ENCODE data around the gene PRR27.

Gene PRR27

DNA sequence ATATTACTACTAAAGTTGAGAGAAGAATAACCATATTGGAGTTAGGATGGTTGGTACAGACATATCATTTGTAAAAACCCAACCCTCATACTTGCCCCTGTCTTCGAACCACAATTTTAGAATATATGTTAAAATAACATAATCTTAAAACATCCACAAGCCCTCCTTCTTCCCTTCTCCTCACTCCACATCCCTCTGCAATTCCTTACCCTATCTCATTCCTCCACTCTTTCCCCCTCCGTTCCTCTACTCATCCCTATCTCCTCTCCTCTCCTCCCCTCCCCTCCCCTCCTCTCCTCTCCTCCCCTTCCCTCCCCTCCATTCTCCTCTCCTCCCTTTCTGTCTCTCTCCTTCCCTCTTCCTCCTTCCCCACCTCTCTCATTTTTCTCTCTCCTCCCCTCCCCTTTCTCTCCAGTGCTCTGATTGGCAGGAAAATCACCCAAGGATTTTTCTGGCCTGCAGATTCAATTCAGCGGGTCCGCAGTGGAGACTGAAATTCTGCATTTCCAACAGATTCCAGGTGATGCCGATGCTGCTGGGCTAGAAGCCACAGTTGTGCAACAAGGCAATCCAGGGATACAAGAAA lies 24.1 kb downstream of the PRR27 start:
- Histone ChIP-seq H3K4me1 (ENCODE audit: control insufficient read depth, insufficient read depth, low read length, poor library complexity, severe bottlenecking) (no peaks in the 10 kb centered on the region), H3K4me3 (ENCODE audit: extremely low read depth, insufficient read depth, low read length, poor library complexity, severe bottlenecking) (no peak overlapping the region), H3K27ac (ENCODE audit: low read depth, low read length, severe bottlenecking) (no peak overlapping the region), H3K9me3 (ENCODE audit: control insufficient read depth, low read length) (no peaks in the 10 kb centered on the region), H3K36me3 (ENCODE audit: control insufficient read depth, insufficient read depth, low read length) (no peaks in the 10 kb centered on the region)
- WGBS, 2 experiments (ENCODE audit: insufficient coverage in 2 of 2) = 54 to 70% methylated on average over 3 of the region's 5 CpGs

DNA sequence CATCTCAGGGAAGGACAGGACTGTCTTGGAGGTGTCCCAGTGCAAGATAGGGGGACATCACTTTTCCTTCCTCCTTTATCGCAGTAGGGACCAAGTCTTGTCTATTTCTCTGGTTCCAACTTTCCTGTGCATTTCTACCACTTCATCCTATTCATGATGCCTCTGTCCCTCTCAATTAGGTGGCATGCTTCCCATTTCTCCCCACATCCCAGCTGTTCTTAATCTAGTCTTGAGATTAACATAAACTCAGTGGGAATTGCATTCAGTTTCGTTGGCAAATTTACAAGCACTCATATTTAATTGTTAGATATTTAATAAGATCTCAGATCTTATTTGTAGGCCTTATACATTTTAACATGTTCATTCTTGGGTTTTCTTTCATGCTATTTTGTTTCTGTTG lies 25.8 kb downstream of the PRR27 start:
- WGBS, 2 experiments (ENCODE audit: insufficient coverage in 2 of 2) = 100% methylated on average over 1 of the region's 2 CpGs
- H3K4me3 ChIP-seq (ENCODE audit: extremely low read depth, insufficient read depth, low read length, poor library complexity, severe bottlenecking) = no peak overlapping the region
- no peaks in the 10 kb centered on the region for H3K4me1 ChIP-seq (ENCODE audit: control insufficient read depth, insufficient read depth, low read length, poor library complexity, severe bottlenecking)
- no peak overlapping the region for H3K27ac ChIP-seq (ENCODE audit: low read depth, low read length, severe bottlenecking)
- H3K9me3 ChIP-seq (ENCODE audit: control insufficient read depth, low read length) = no peaks in the 10 kb centered on the region
- H3K36me3 ChIP-seq (ENCODE audit: control insufficient read depth, insufficient read depth, low read length) = no peaks in the 10 kb centered on the region

DNA sequence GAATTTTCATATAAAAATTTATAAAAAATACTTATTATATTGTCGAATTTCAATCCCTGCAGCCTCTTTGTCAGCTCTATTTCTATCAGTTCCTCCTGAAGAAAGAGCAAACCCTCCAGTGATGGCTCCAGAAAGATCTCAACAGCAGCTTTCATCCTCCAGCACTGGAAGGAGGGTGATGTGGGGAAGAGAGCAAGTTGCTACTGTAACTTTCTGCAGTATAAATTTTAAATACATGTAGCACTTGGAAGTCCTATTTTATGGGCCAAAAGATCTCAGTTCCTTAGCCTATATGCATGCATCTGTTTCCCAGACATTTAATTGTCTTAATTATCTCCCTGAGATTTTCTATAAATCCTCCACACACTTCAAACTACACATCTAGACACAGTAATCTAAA lies 27.8 kb downstream of the PRR27 start:
- no CpG with 5 or more reads among the region's 1 CpG for WGBS, 2 experiments (ENCODE audit: insufficient coverage in 2 of 2)
- H3K36me3 ChIP-seq (ENCODE audit: control insufficient read depth, insufficient read depth, low read length) = no peaks in the 10 kb centered on the region
- H3K4me3 ChIP-seq (ENCODE audit: extremely low read depth, insufficient read depth, low read length, poor library complexity, severe bottlenecking) = no peak overlapping the region
- no peaks in the 10 kb centered on the region for H3K4me1 ChIP-seq (ENCODE audit: control insufficient read depth, insufficient read depth, low read length, poor library complexity, severe bottlenecking)
- H3K27ac ChIP-seq (ENCODE audit: low read depth, low read length, severe bottlenecking) = no peak overlapping the region
- H3K9me3 ChIP-seq (ENCODE audit: control insufficient read depth, low read length) = no peaks in the 10 kb centered on the region

DNA sequence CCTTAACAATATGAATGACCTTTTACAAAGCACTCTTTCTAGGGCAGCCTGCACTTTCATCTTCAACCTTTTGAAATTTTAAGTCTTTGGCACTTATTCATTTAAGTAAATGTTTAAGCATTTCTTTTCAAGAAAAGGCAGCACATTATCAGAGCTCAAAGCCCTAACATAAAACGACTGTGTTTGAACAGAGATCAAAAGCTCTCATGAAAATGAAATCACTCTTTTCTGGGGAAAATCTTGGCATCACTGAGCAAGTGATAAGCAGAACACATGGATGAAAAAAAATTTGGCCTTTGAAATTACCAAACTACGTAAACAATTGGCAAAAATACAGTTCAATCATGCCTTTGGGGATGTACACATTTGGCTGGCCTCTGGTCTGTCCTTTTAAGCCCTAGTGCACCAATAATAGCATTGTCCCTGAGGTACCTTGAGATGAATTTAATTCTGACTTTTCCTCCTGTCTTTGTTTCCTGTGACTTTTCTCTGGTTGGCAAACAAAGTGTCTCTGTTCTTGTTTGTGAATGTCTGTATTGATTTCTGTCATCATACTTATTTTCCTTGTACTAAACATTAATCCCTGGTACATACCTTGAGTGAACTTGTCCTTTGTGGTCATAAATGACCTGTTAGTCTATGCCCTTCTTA lies 28.6 kb downstream of the PRR27 start:
- WGBS, 2 experiments (ENCODE audit: insufficient coverage in 2 of 2) = 86 to 87% methylated on average over 2 of the region's 2 CpGs
- no peaks in the 10 kb centered on the region for H3K9me3 ChIP-seq (ENCODE audit: control insufficient read depth, low read length)
- no peaks in the 10 kb centered on the region for H3K4me1 ChIP-seq (ENCODE audit: control insufficient read depth, insufficient read depth, low read length, poor library complexity, severe bottlenecking)
- H3K27ac ChIP-seq (ENCODE audit: low read depth, low read length, severe bottlenecking) = no peak overlapping the region
- no peak overlapping the region for H3K4me3 ChIP-seq (ENCODE audit: extremely low read depth, insufficient read depth, low read length, poor library complexity, severe bottlenecking)
- no peaks in the 10 kb centered on the region for H3K36me3 ChIP-seq (ENCODE audit: control insufficient read depth, insufficient read depth, low read length)

DNA sequence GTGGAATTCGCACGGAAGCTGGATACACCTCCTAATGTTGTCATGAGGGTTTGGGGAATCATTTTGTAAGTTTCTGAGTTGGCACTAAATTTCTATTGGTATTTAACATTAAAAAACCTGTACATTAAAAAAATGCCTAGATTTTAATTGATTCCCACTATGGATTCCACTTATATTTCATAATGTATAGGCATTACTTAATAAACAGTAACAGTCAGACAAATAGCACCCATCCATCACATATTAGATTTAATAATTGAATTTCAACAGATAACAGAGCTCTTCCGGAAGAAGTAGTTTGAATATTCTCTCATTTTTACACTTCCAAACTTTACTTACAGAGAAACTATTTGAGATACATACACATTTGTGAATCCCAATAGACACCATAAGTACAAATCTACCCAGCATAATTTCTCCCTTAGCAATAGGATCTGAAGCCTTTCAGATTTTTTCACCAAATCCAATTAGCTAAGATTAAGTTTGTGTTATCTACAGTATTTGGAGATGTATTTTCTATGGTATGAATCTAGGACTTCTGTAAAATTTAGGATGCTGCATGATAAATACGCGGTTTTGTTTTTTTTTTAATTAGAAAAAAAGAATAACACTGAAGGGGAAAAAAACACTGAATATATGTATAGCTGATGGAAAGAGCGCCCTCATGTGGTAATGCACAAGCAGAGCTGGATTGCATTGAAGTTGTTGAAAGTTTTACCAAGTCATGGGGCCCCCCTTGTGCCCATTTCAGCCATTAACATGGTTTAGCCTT lies 29.3 kb downstream of the PRR27 start:
- 13 to 34% methylated on average over 3 of the region's 6 CpGs for WGBS, 2 experiments (ENCODE audit: insufficient coverage in 2 of 2)
- Histone ChIP-seq H3K4me3 (ENCODE audit: extremely low read depth, insufficient read depth, low read length, poor library complexity, severe bottlenecking) (no peak overlapping the region), H3K27ac (ENCODE audit: low read depth, low read length, severe bottlenecking) (no peak overlapping the region), H3K9me3 (ENCODE audit: control insufficient read depth, low read length) (no peaks in the 10 kb centered on the region), H3K4me1 (ENCODE audit: control insufficient read depth, insufficient read depth, low read length, poor library complexity, severe bottlenecking) (no peaks in the 10 kb centered on the region), H3K36me3 (ENCODE audit: control insufficient read depth, insufficient read depth, low read length) (no peaks in the 10 kb centered on the region)

DNA sequence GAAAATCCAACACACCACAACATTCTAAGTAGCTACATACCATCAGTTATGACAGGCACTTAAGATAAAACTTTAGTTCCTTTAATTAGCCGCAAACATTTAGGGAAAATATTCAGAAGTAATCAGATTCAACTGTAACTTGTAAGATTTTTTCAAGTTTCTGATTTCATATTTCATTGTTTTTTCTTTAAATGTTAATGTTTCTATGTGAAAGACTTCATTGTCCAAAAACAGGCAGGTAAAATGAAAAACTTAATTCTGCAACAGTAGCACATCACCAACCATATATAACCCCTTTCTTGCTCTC lies 29.9 kb downstream of the PRR27 start:
- Histone ChIP-seq H3K4me1 (ENCODE audit: control insufficient read depth, insufficient read depth, low read length, poor library complexity, severe bottlenecking) (no peaks in the 10 kb centered on the region), H3K36me3 (ENCODE audit: control insufficient read depth, insufficient read depth, low read length) (no peaks in the 10 kb centered on the region), H3K9me3 (ENCODE audit: control insufficient read depth, low read length) (no peaks in the 10 kb centered on the region), H3K4me3 (ENCODE audit: extremely low read depth, insufficient read depth, low read length, poor library complexity, severe bottlenecking) (no peak overlapping the region), H3K27ac (ENCODE audit: low read depth, low read length, severe bottlenecking) (no peak overlapping the region)
- WGBS, 2 experiments (ENCODE audit: insufficient coverage in 2 of 2) = no CpG with 5 or more reads among the region's 1 CpG

DNA sequence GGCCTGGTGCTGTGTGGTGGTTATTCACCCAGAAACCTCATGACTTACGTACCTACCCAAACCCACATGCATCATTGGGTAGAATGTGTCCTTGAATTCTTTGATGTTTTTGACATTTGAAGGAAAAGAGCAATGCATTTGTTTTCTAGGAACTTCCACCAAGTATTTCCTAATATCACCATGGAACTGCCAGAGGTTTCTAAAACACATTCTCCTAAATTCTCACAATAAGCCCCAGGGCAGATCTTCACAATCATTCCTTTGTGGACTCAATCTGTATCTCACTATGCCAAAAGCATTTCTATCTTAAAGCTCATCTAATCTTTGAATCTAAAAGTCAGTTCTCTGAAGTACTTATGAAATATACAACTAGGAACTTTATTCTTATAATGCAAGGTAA lies 33.2 kb downstream of the PRR27 start:
- Histone ChIP-seq H3K4me1 (ENCODE audit: control insufficient read depth, insufficient read depth, low read length, poor library complexity, severe bottlenecking) (no peaks in the 10 kb centered on the region), H3K9me3 (ENCODE audit: control insufficient read depth, low read length) (no peaks in the 10 kb centered on the region), H3K27ac (ENCODE audit: low read depth, low read length, severe bottlenecking) (no peak overlapping the region), H3K4me3 (ENCODE audit: extremely low read depth, insufficient read depth, low read length, poor library complexity, severe bottlenecking) (no peak overlapping the region), H3K36me3 (ENCODE audit: control insufficient read depth, insufficient read depth, low read length) (no peaks in the 10 kb centered on the region)
- no CpG with 5 or more reads among the region's 1 CpG for WGBS, 2 experiments (ENCODE audit: insufficient coverage in 2 of 2)

DNA sequence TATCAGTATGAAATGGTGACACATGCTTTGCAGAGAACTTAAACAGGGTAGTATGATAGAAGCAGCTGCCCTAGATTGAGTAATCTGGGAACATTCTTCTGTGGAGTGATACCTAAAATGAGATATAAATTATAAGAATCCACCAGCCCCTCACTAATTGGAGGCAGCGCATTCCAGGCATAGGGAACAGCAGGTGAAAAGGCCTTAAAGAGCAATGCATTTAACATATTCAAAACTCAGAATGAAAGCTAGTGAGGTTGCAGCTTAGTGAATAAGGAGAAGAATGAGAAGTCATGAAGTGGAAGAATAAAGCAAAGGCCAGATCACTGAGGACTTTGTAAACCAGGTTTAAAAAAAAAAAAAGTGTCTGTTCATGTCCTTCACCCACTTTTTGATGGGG lies 36.5 kb downstream of the PRR27 start:
- Histone ChIP-seq H3K4me3 (ENCODE audit: extremely low read depth, insufficient read depth, low read length, poor library complexity, severe bottlenecking) (no peak overlapping the region), H3K27ac (ENCODE audit: low read depth, low read length, severe bottlenecking) (no peak overlapping the region), H3K9me3 (ENCODE audit: control insufficient read depth, low read length) (no peaks in the 10 kb centered on the region), H3K36me3 (ENCODE audit: control insufficient read depth, insufficient read depth, low read length) (no peaks in the 10 kb centered on the region), H3K4me1 (ENCODE audit: control insufficient read depth, insufficient read depth, low read length, poor library complexity, severe bottlenecking) (no peaks in the 10 kb centered on the region)
- WGBS, 2 experiments (ENCODE audit: insufficient coverage in 2 of 2) = no CpG with 5 or more reads among the region's 1 CpG

DNA sequence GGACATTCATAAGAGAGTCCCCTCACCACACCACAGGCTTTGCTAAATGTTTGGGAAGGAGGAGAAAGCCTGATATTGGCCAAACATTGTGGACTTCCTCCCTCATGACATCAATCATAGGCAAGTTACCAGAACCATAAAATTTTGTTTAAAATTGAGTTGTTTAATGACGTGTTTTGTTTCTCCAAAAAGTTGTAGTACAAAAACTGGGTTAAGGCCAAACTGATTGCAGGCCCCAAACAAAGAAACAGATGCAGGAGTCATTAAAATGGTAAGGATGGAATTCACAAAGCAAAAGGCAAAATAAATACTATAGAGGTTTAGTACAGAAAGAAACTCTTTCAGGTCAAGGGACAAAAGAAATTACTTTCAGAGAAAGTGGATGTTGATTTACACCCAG lies 37.6 kb downstream of the PRR27 start:
- Histone ChIP-seq H3K4me3 (ENCODE audit: extremely low read depth, insufficient read depth, low read length, poor library complexity, severe bottlenecking) (no peak overlapping the region), H3K4me1 (ENCODE audit: control insufficient read depth, insufficient read depth, low read length, poor library complexity, severe bottlenecking) (no peaks in the 10 kb centered on the region), H3K9me3 (ENCODE audit: control insufficient read depth, low read length) (no peaks in the 10 kb centered on the region), H3K36me3 (ENCODE audit: control insufficient read depth, insufficient read depth, low read length) (no peaks in the 10 kb centered on the region), H3K27ac (ENCODE audit: low read depth, low read length, severe bottlenecking) (no peak overlapping the region)
- 80 to 83% methylated on average over 1 of the region's 1 CpG for WGBS, 2 experiments (ENCODE audit: insufficient coverage in 2 of 2)

DNA sequence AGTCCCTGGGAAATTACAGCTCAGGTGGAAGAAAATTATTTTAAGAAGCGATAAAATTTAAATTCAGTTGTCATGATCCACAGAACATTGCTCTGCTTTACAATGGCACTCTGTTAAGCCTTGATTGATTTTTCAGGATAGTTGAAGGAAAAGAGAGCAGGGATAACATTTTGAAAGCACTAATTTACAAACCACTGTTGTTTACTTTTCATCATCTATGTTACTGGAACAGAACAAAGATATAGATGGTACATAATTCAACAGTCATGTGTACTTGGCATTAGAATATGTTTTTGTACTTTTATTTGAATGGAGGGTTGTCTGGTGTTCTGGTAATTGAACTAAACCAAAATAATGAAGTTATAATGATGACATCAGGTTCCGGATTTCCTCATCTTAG lies 38.9 kb downstream of the PRR27 start:
- H3K36me3 ChIP-seq (ENCODE audit: control insufficient read depth, insufficient read depth, low read length) = no peaks in the 10 kb centered on the region
- H3K4me1 ChIP-seq (ENCODE audit: control insufficient read depth, insufficient read depth, low read length, poor library complexity, severe bottlenecking) = no peaks in the 10 kb centered on the region
- no peak overlapping the region for H3K4me3 ChIP-seq (ENCODE audit: extremely low read depth, insufficient read depth, low read length, poor library complexity, severe bottlenecking)
- no peak overlapping the region for H3K27ac ChIP-seq (ENCODE audit: low read depth, low read length, severe bottlenecking)
- H3K9me3 ChIP-seq (ENCODE audit: control insufficient read depth, low read length) = no peaks in the 10 kb centered on the region
- WGBS, 2 experiments (ENCODE audit: insufficient coverage in 2 of 2) = no CpG with 5 or more reads among the region's 2 CpGs

DNA sequence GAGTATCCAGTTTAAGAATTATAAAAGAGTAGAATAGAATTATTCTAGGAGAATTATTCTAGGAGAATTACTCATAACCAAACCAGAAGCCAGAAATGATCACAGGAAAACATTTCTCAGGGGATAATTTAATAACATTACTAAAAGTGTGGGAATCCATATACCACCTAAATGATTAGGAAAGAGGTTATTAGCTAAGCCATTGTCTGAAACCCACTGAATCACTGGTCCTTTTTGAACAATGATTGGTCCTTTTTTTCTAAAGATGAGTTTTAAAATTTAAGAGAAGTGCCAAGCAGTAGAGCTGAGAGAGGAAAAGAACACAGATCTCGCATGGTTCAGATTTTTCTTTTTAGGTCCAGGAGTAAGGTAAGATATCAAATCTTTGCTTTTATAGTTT lies 41.4 kb downstream of the PRR27 start, which contains the start of gene ODAM:
Gene ODAM, plus strand, starts transcription at position 301 of the 400 bp plus-strand sequence. CDS start 819 bp downstream, outside the sequence.
- Histone ChIP-seq H3K36me3 (ENCODE audit: control insufficient read depth, insufficient read depth, low read length) (no peaks in the 10 kb centered on the region), H3K4me1 (ENCODE audit: control insufficient read depth, insufficient read depth, low read length, poor library complexity, severe bottlenecking) (peaks cover 4% of the 10 kb centered on the region), H3K4me3 (ENCODE audit: extremely low read depth, insufficient read depth, low read length, poor library complexity, severe bottlenecking) (no peak within 1 kb of the TSS), H3K27ac (ENCODE audit: low read depth, low read length, severe bottlenecking) (no peak within 1 kb of the TSS), H3K9me3 (ENCODE audit: control insufficient read depth, low read length) (no peaks in the 10 kb centered on the region)
- WGBS, 2 experiments (ENCODE audit: insufficient coverage in 2 of 2) = 83 to 100% methylated on average over 1 of the region's 1 CpG

Measured in mesodermal cell (in vitro differentiated cells).